CD4-positive, alpha-beta T cell treated with Interleukin-6 at 100 ng/mL for 8 hours (primary cell): Measurements from ENCODE around the gene CSDE1.

Experiments used
- DNase-seq: peaks from one replicate; pipeline ENCODE4 v3.0.0-alpha.2; 2020; ENCODE audit warnings: mixed read lengths, low spot score

The CSDE1 gene

GRCh38 chr1:114749835-114750234 is 7.9 kb downstream of the CSDE1 start:
- DNase-seq: no peak

- no peak for DNase-seq
Measured at GRCh38 chr1:114746450-114747121, 11.2 kb downstream of the CSDE1 start.

GRCh38 chr1:114745291-114745690 is 12.5 kb downstream of the CSDE1 start:
- DNase-seq: no peak

GRCh38 chr1:114741963-114742746 is 15.6 kb downstream of the CSDE1 start:
- no peak for DNase-seq

GRCh38 chr1:114740331-114740730 is 17.5 kb downstream of the CSDE1 start:
- DNase-seq: no peak

GRCh38 chr1:114737314-114737849 is 20.4 kb downstream of the CSDE1 start:
- DNase-seq: no peak

GRCh38 chr1:114735479-114735878 is 22.3 kb downstream of the CSDE1 start:
- no peak for DNase-seq

- DNase-seq: no peak
Measured at GRCh38 chr1:114729782-114730181, 28.0 kb downstream of the CSDE1 start.

- DNase-seq: no peak
Measured at GRCh38 chr1:114728553-114728952, 29.2 kb downstream of the CSDE1 start.

- no peak for DNase-seq
Measured at GRCh38 chr1:114725230-114725629, 32.6 kb downstream of the CSDE1 start.

- no peak for DNase-seq
Measured at GRCh38 chr1:114723915-114724314, 33.9 kb downstream of the CSDE1 start.

GRCh38 chr1:114723457-114723856 is 34.3 kb downstream of the CSDE1 start:
- DNase-seq: no peak

- DNase-seq: no peak
Measured at GRCh38 chr1:114720492-114720891, 37.3 kb downstream of the CSDE1 start.

- no peak for DNase-seq
Measured at GRCh38 chr1:114719424-114719787, 38.4 kb downstream of the CSDE1 start.

GRCh38 chr1:114718661-114719423 is 38.9 kb downstream of the CSDE1 start:
- no peak for DNase-seq

GRCh38 chr1:114716304-114717170 is 41.2 kb downstream of the CSDE1 start, which contains the start of gene NRAS:
TSS of gene NRAS (minus strand) at chr1:114716771. CDS start at chr1:114716160, 611 bp downstream.
- DNase-seq: peak; percentile 91

GRCh38 chr1:114715952-114716303 is 41.9 kb downstream of the CSDE1 start:
- no peak for DNase-seq

- no peak for DNase-seq
Measured at GRCh38 chr1:114712977-114713376, 44.8 kb downstream of the CSDE1 start.

- no peak for DNase-seq
Measured at GRCh38 chr1:114710360-114710759, 47.4 kb downstream of the CSDE1 start.

GRCh38 chr1:114707604-114708003 is 50.2 kb downstream of the CSDE1 start:
- DNase-seq: no peak

- DNase-seq: no peak
Measured at GRCh38 chr1:114703242-114703641, 54.5 kb downstream of the CSDE1 start.

GRCh38 chr1:114702737-114703136 is 55.0 kb downstream of the CSDE1 start:
- no peak for DNase-seq
